ENCODE data around the gene PDCD5.
"Not testable (repeated sequence)": the region's sequence is repeated elsewhere in the genome, so short reads cannot be mapped to it uniquely, and the experiment has no call there.

The PDCD5 gene

GRCh38 chr19:32587747-32588504, 6.9 kb downstream of the PDCD5 start:
- H3K9me3 ChIP-seq (ENCODE audit: control insufficient read depth in 1 of 2, low read length in 2 of 2); H3K4me1 ChIP-seq (ENCODE audit: control insufficient read depth in 1 of 2, insufficient read depth in 2 of 2, low read length in 2 of 2); H3K4me3 ChIP-seq (ENCODE audit: low read depth in 1 of 2, low read length in 2 of 2); H3K27ac ChIP-seq (ENCODE audit: low read length); H3K27me3 ChIP-seq (ENCODE audit: low read depth, low read length): not testable (repeated sequence)
- H3K36me3 ChIP-seq (ENCODE audit: control insufficient read depth in 1 of 2, insufficient read depth in 2 of 2, low read length in 2 of 2) = peaks cover 13 to 25% of the 10 kb centered on the region in 2 donors

GRCh38 chr19:32594021-32594420, 13.0 kb downstream of the PDCD5 start:
- Histone ChIP-seq H3K27ac (ENCODE audit: low read length) (no peak overlapping the region), H3K27me3 (ENCODE audit: low read depth, low read length) (no peaks in the 10 kb centered on the region), H3K4me3 (ENCODE audit: low read depth in 1 of 2, low read length in 2 of 2) (no peak overlapping the region), H3K36me3 (ENCODE audit: control insufficient read depth in 1 of 2, insufficient read depth in 2 of 2, low read length in 2 of 2) (peaks cover 38 to 55% of the 10 kb centered on the region in 2 donors), H3K9me3 (ENCODE audit: control insufficient read depth in 1 of 2, low read length in 2 of 2) (no peaks in the 10 kb centered on the region), H3K4me1 (ENCODE audit: control insufficient read depth in 1 of 2, insufficient read depth in 2 of 2, low read length in 2 of 2) (no peaks in the 10 kb centered on the region)

- H3K4me3 ChIP-seq (ENCODE audit: low read depth in 1 of 2, low read length in 2 of 2) = no peak overlapping the region
- H3K9me3 ChIP-seq (ENCODE audit: control insufficient read depth in 1 of 2, low read length in 2 of 2) = no peaks in the 10 kb centered on the region
- H3K36me3 ChIP-seq (ENCODE audit: control insufficient read depth in 1 of 2, insufficient read depth in 2 of 2, low read length in 2 of 2) = peaks cover 44 to 61% of the 10 kb centered on the region in 2 donors
- H3K4me1 ChIP-seq (ENCODE audit: control insufficient read depth in 1 of 2, insufficient read depth in 2 of 2, low read length in 2 of 2) = no peaks in the 10 kb centered on the region
- no peak overlapping the region for H3K27ac ChIP-seq (ENCODE audit: low read length)
- H3K27me3 ChIP-seq (ENCODE audit: low read depth, low read length) = no peaks in the 10 kb centered on the region
These were observed 14.5 kb downstream of the PDCD5 start for GRCh38 chr19:32595491-32595890.

- no peak overlapping the region for H3K27ac ChIP-seq (ENCODE audit: low read length)
- no peaks in the 10 kb centered on the region for H3K4me1 ChIP-seq (ENCODE audit: control insufficient read depth in 1 of 2, insufficient read depth in 2 of 2, low read length in 2 of 2)
- peaks cover 53 to 78% of the 10 kb centered on the region in 2 donors for H3K36me3 ChIP-seq (ENCODE audit: control insufficient read depth in 1 of 2, insufficient read depth in 2 of 2, low read length in 2 of 2)
- H3K9me3 ChIP-seq (ENCODE audit: control insufficient read depth in 1 of 2, low read length in 2 of 2) = no peaks in the 10 kb centered on the region
- H3K27me3 ChIP-seq (ENCODE audit: low read depth, low read length) = no peaks in the 10 kb centered on the region
- no peak overlapping the region for H3K4me3 ChIP-seq (ENCODE audit: low read depth in 1 of 2, low read length in 2 of 2)
These were observed 17.0 kb downstream of the PDCD5 start for GRCh38 chr19:32598022-32598421.

- Histone ChIP-seq H3K4me1 (ENCODE audit: control insufficient read depth in 1 of 2, insufficient read depth in 2 of 2, low read length in 2 of 2) (no peaks in the 10 kb centered on the region), H3K36me3 (ENCODE audit: control insufficient read depth in 1 of 2, insufficient read depth in 2 of 2, low read length in 2 of 2) (peaks cover 54 to 79% of the 10 kb centered on the region in 2 donors), H3K27me3 (ENCODE audit: low read depth, low read length) (no peaks in the 10 kb centered on the region), H3K4me3 (ENCODE audit: low read depth in 1 of 2, low read length in 2 of 2) (no peak overlapping the region), H3K27ac (ENCODE audit: low read length) (no peak overlapping the region), H3K9me3 (ENCODE audit: control insufficient read depth in 1 of 2, low read length in 2 of 2) (no peaks in the 10 kb centered on the region)
These were observed 18.3 kb downstream of the PDCD5 start for GRCh38 chr19:32599258-32599657.

GRCh38 chr19:32599736-32600157, 18.8 kb downstream of the PDCD5 start:
- no peak overlapping the region for H3K4me3 ChIP-seq (ENCODE audit: low read depth in 1 of 2, low read length in 2 of 2)
- peaks cover 50 to 83% of the 10 kb centered on the region in 2 donors for H3K36me3 ChIP-seq (ENCODE audit: control insufficient read depth in 1 of 2, insufficient read depth in 2 of 2, low read length in 2 of 2)
- no peak overlapping the region for H3K27ac ChIP-seq (ENCODE audit: low read length)
- H3K27me3 ChIP-seq (ENCODE audit: low read depth, low read length) = no peaks in the 10 kb centered on the region
- H3K4me1 ChIP-seq (ENCODE audit: control insufficient read depth in 1 of 2, insufficient read depth in 2 of 2, low read length in 2 of 2) = no peaks in the 10 kb centered on the region
- H3K9me3 ChIP-seq (ENCODE audit: control insufficient read depth in 1 of 2, low read length in 2 of 2) = no peaks in the 10 kb centered on the region

GRCh38 chr19:32603961-32604360, 23.0 kb downstream of the PDCD5 start:
- Histone ChIP-seq H3K4me1 (ENCODE audit: control insufficient read depth in 1 of 2, insufficient read depth in 2 of 2, low read length in 2 of 2) (no peaks in the 10 kb centered on the region), H3K27ac (ENCODE audit: low read length) (no peak overlapping the region), H3K27me3 (ENCODE audit: low read depth, low read length) (no peaks in the 10 kb centered on the region), H3K36me3 (ENCODE audit: control insufficient read depth in 1 of 2, insufficient read depth in 2 of 2, low read length in 2 of 2) (peaks cover 31 to 72% of the 10 kb centered on the region in 2 donors), H3K4me3 (ENCODE audit: low read depth in 1 of 2, low read length in 2 of 2) (no peak overlapping the region), H3K9me3 (ENCODE audit: control insufficient read depth in 1 of 2, low read length in 2 of 2) (no peaks in the 10 kb centered on the region)

GRCh38 chr19:32605544-32605943, 24.6 kb downstream of the PDCD5 start:
- H3K4me1 ChIP-seq (ENCODE audit: control insufficient read depth in 1 of 2, insufficient read depth in 2 of 2, low read length in 2 of 2) = no peaks in the 10 kb centered on the region
- H3K9me3 ChIP-seq (ENCODE audit: control insufficient read depth in 1 of 2, low read length in 2 of 2) = no peaks in the 10 kb centered on the region
- H3K27me3 ChIP-seq (ENCODE audit: low read depth, low read length) = no peaks in the 10 kb centered on the region
- H3K36me3 ChIP-seq (ENCODE audit: control insufficient read depth in 1 of 2, insufficient read depth in 2 of 2, low read length in 2 of 2) = peaks cover 29 to 70% of the 10 kb centered on the region in 2 donors
- no peak overlapping the region for H3K27ac ChIP-seq (ENCODE audit: low read length)
- H3K4me3 ChIP-seq (ENCODE audit: low read depth in 1 of 2, low read length in 2 of 2) = no peak overlapping the region

GRCh38 chr19:32606289-32606688, 25.3 kb downstream of the PDCD5 start:
- Histone ChIP-seq H3K27ac (ENCODE audit: low read length) (no peak overlapping the region), H3K4me1 (ENCODE audit: control insufficient read depth in 1 of 2, insufficient read depth in 2 of 2, low read length in 2 of 2) (no peaks in the 10 kb centered on the region), H3K9me3 (ENCODE audit: control insufficient read depth in 1 of 2, low read length in 2 of 2) (no peaks in the 10 kb centered on the region), H3K27me3 (ENCODE audit: low read depth, low read length) (no peaks in the 10 kb centered on the region), H3K36me3 (ENCODE audit: control insufficient read depth in 1 of 2, insufficient read depth in 2 of 2, low read length in 2 of 2) (peaks cover 29 to 67% of the 10 kb centered on the region in 2 donors), H3K4me3 (ENCODE audit: low read depth in 1 of 2, low read length in 2 of 2) (no peak overlapping the region)

GRCh38 chr19:32607479-32607878, 26.5 kb downstream of the PDCD5 start:
- Histone ChIP-seq H3K27me3 (ENCODE audit: low read depth, low read length) (no peaks in the 10 kb centered on the region), H3K4me3 (ENCODE audit: low read depth in 1 of 2, low read length in 2 of 2) (no peak overlapping the region), H3K4me1 (ENCODE audit: control insufficient read depth in 1 of 2, insufficient read depth in 2 of 2, low read length in 2 of 2) (no peaks in the 10 kb centered on the region), H3K36me3 (ENCODE audit: control insufficient read depth in 1 of 2, insufficient read depth in 2 of 2, low read length in 2 of 2) (peaks cover 27 to 66% of the 10 kb centered on the region in 2 donors), H3K9me3 (ENCODE audit: control insufficient read depth in 1 of 2, low read length in 2 of 2) (no peaks in the 10 kb centered on the region), H3K27ac (ENCODE audit: low read length) (no peak overlapping the region)

- H3K9me3 ChIP-seq (ENCODE audit: control insufficient read depth in 1 of 2, low read length in 2 of 2) = peaks cover 0 to 3% of the 10 kb centered on the region in 2 donors
- no peaks in the 10 kb centered on the region for H3K4me1 ChIP-seq (ENCODE audit: control insufficient read depth in 1 of 2, insufficient read depth in 2 of 2, low read length in 2 of 2)
- no peak overlapping the region for H3K4me3 ChIP-seq (ENCODE audit: low read depth in 1 of 2, low read length in 2 of 2)
- H3K27ac ChIP-seq (ENCODE audit: low read length) = no peak overlapping the region
- H3K27me3 ChIP-seq (ENCODE audit: low read depth, low read length) = no peaks in the 10 kb centered on the region
- peaks cover 32 to 69% of the 10 kb centered on the region in 2 donors for H3K36me3 ChIP-seq (ENCODE audit: control insufficient read depth in 1 of 2, insufficient read depth in 2 of 2, low read length in 2 of 2)
These were observed 30.2 kb downstream of the PDCD5 start for GRCh38 chr19:32611161-32611560.

- no peaks in the 10 kb centered on the region for H3K4me1 ChIP-seq (ENCODE audit: control insufficient read depth in 1 of 2, insufficient read depth in 2 of 2, low read length in 2 of 2)
These were observed 32.0 kb downstream of the PDCD5 start for GRCh38 chr19:32613008-32613407.

More at GRCh38 chr19:32613008-32613407, 32.0 kb downstream of the PDCD5 start:
- Histone ChIP-seq H3K9me3 (ENCODE audit: control insufficient read depth in 1 of 2, low read length in 2 of 2) (peaks cover 0 to 3% of the 10 kb centered on the region in 2 donors), H3K4me3 (ENCODE audit: low read depth in 1 of 2, low read length in 2 of 2) (no peak overlapping the region), H3K27me3 (ENCODE audit: low read depth, low read length) (no peaks in the 10 kb centered on the region), H3K36me3 (ENCODE audit: control insufficient read depth in 1 of 2, insufficient read depth in 2 of 2, low read length in 2 of 2) (peaks cover 37 to 66% of the 10 kb centered on the region in 2 donors), H3K27ac (ENCODE audit: low read length) (no peak overlapping the region)

Data from muscle layer of duodenum (tissue), 2 donors.